GM19193 (cell line): ENCODE data around the gene KCNH8.

Experiments
- POLR2A ChIP-seq: IDR thresholded peaks from 4 replicates; pipeline ENCODE4 v1.6.1; 2011; ENCODE audit not compliant: insufficient read depth, insufficient read length; ENCODE audit errors: extremely low read depth

Gene KCNH8

DNA sequence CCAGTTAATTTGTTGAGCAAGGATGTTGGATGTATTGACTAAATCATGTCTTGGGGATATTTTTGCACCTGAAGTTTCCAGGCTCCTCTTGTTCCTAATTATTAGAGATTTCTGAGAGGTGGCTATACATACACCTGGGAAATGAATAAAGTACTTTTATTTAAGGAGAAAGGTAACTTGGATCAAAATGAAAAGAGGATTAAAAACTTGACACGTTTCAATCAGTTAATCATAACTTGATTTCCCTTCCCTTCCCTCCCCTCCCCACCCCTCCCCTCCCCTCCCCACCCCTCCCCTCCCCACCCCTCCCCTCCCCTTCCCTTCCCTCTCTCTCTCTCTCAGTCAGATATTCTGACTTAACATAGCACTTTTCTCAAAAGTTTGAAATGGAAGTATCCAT is 126.3 kb downstream of the KCNH8 start:
- no peak for TF ChIP-seq POLR2A

DNA sequence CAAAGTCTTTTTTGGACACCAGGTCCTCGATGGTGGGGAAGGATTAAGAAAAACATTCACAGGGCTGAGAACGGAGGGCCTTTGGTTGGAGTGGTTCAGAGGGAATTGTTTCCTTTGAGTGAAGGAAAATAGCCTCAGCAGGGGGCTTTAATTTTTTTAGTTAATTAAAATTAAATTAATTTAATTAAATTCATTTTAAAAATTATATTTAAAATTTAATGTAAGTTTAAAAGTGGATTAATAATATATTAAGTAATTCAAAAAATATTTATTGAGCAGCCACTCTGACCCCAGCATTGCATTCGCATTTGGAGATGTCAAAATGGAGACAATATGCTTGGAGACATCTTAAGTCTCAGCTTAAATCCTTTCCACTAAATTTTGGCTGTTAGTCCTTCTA is 136.7 kb downstream of the KCNH8 start:
- no peak for TF ChIP-seq POLR2A

DNA sequence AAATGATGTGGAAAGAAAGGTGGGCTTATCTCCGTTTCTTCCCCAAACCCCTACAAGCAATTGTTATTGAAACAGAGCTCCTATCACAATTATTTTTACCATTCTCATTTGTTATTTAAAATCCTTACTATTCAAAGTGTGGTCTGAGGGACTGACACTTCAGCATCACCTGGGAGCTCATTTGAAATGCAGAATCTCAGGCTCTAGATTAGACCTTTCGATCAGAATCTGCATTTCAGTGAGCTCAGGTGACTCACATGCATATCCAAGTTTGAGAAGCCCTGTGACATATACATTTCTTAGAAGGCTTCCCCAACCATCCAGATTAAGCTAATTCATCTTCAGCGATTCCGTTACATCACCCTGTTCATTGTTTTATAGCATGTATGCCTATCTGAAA is 145.0 kb downstream of the KCNH8 start:
- no peak for TF ChIP-seq POLR2A

DNA sequence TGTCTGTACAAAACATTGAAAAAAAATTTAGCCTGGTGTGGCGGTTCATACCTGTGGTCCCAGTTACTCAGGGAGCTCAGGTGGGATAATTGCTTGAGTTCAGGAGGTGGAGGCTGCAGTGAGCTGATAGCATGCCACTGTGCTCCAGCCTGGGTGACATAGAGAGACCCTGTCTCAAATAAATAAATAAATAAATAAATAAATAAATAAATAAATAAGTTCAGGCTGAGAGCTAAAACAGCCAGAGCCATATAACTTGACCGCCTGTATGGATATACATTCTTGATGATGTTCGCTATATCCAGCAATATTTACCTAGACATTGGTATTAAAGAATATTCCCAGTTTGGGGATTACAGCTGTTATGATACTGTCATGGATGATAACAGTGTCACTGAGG is 146.9 kb downstream of the KCNH8 start:
- no peak for TF ChIP-seq POLR2A

DNA sequence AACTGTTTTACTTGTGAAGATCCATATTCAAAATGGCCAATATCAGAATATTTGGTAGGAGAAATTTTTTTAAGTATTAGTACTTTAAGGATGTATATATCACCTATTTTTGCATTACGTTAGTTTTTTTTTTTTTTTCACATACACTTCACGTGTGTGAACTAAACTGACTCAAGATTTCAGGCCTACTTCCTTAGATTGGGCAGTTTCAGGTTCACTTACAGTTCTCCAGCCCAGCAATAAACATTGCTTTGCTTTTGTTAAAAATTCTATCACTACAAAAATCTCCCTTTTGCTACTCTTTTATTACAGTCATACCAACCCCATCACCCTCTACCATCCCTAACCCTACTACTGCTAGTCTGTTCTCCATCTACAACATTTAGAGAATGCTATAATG is 183.6 kb downstream of the KCNH8 start:
- TF ChIP-seq POLR2A: no peak

DNA sequence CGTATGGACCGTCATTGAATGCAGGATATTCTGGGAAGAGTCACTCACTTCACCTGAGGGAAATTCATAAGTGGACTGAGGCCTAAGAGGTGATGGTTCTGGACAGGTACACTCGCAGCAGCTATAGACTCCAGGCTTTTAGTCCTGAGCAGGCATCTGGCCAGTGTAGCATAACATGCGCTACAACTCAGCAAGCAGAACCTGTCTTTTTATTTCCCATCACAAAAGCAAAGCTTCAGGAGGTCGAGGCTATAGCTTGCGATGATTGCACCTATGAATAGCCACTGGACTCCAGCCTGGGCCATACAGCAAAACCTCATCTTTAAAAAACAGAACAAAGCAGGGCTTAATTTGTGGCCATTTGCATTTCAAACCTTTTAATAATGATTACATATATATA is 185.8 kb downstream of the KCNH8 start:
- no peak for TF ChIP-seq POLR2A

DNA sequence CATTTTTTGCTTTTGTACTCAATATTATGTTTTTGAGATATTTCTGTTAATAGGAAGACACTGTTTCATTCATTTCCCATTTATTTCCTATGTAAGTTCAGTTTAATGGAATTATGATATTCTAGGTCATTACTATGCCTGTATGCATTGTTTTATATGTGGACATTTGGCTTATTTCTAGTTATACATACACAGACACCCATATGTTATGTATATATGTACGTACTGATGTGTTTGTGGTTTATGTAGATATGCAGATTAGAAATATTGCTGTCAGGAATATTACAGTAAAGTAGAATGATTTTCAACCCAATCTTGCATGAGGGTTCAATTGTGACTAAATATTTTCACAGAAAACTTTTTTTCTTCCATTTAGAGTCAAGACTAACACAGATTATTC is 190.5 kb downstream of the KCNH8 start:
- TF ChIP-seq POLR2A: no peak

DNA sequence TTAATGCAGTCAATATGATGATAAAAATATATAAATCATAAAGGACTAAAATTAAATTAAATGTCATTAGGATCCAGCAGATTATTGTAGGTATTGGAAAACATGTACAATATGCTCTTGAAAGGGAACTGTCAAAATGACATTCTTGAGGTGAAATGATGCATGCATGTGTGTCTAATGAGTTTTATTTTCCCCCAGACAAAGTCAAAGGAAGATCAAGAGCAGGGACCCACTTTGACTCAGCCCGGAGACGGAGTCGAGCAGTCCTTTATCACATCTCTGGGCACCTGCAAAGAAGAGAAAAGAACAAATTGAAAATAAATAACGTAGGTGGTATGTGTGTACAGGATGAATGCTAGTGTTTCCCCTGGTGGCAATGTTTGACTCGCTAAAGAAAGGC is 194.1 kb downstream of the KCNH8 start:
- TF ChIP-seq POLR2A: no peak

DNA sequence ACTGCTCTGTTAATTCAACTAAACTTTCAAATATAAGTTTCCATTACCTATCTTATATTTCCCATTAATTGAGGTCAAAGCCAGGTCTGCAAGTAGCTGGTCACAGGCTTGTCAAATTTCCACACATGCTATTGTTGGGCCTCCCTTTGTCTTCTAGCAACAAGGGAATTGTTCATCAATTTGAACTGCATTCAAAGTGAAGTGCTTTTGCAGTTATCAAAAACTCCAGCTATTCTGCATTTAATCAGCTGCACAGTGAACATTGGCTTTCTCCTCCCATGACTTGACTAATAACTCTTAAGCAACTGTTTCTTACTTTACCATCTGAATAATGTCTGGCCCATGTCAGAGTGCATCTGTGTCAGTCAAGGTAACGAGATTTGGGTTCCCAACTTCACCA is 198.4 kb downstream of the KCNH8 start:
- no peak for TF ChIP-seq POLR2A

DNA sequence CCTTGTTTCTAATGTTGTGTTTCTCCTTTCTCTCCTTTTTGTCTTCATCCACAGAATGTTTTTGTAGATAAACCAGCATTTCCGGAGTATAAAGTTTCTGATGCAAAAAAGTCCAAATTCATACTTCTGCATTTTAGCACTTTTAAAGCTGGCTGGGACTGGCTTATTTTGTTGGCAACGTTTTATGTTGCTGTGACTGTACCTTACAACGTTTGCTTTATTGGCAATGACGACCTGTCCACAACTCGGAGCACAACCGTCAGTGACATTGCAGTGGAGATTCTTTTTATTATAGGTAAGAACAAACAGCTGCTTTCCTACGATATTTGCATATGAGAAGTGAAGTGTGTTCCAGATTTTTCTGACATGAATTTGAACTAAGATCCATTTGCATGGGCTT is 199.4 kb downstream of the KCNH8 start:
- TF ChIP-seq POLR2A: no peak

DNA sequence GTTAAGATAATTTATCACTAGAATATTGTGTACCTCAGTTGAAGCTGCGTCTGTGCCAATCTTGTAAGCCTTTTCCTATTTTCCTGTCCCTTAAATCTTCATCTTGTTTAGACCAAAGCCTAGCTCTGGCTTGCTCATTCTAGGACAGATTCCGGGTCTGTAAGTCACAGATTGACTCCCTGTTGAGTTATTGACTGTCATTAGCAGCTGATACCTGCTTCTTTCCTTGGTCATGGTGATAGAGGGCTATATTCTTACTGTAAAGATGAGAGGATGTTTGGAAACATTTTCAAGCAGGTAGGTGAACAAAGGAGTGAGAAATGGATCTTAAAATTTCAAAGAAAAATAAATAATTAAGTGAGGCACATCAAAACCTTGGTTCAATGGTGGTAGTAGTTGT is 200.2 kb downstream of the KCNH8 start:
- no peak for TF ChIP-seq POLR2A

DNA sequence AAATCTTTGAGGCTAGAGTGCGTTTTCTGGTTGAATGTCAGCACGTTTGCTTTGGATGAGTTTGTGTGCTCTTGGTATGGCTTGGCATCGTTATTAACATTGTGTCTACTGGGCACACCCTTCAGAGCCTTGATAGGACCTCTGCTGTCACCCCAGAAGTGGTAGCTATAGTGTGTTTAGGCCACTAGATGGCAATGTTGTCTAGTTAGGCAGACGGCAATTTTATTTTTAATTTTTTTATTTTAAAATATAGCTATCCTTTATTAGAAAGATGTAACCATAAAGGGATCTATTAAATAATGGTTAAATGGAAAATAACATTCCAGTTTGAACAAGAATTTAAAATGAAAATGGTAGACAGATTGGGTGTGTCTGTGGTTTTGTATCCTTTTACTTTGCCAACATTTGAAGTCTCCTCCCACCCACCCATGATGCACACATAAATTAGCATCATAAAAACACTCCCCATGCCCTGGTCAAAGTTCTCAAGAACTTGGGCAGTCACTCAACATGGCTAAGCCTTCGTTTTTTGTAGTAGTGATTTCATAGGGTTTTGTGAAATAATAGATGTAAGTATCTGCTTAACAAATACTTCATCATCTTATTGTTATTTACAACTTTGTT is 200.7 kb downstream of the KCNH8 start:
- TF ChIP-seq POLR2A: no peak

DNA sequence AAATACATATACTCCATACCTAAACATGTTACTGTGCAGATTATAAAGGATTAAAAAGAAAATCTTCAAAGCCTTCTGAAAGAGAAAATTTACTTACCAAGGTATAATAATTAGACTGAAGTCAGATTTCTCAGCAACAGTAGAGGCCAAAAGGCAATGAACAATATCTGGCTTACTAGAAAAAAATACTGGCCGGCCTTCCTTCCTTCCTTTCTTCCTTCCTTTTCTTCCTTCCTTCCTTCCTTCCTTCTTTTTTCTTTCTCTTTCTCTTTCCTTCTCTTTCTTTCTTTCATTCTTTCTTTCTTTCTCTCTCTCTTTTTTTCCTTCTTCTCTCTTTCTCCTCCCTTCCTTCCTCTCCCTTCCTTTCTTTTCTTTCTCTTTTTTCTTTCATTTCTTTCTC is 209.6 kb downstream of the KCNH8 start:
- TF ChIP-seq POLR2A: no peak

DNA sequence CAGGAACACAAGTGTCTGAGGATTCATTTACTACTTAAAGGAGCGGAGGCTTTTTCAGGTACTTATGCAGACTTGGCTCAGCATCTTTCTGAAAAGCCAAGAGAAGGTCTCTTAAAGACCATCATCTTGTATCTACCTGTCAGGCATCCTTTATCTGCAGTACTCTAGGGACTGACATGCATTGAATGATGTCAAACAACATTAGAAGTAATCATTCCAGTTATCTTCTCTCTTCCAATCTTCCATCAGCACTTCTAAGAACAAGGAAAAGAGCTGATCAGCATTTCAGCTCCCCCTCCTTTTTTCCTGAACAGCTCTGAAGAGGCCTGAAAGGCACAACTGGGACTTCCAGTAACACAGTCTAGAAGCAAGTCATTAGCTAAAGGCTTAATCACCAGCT is 214.8 kb downstream of the KCNH8 start:
- no peak for TF ChIP-seq POLR2A

DNA sequence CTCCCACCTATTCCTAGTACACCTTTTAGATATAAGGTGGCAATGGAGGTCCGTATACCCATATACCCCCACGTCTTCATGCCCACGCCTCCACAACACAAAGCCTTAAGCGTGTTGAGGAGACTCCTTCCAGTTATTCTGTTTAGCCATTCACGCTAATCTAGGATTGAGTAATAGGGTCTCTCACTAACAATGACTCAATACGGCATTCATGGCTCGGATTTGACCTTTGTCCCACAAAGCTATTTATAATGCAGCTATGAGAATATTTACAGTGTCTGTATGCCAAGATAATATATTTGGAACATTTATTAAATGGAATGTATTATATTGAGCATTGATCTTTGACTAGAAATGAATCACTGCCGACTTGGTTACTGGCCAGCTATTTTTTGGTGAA is 215.8 kb downstream of the KCNH8 start:
- TF ChIP-seq POLR2A: no peak

DNA sequence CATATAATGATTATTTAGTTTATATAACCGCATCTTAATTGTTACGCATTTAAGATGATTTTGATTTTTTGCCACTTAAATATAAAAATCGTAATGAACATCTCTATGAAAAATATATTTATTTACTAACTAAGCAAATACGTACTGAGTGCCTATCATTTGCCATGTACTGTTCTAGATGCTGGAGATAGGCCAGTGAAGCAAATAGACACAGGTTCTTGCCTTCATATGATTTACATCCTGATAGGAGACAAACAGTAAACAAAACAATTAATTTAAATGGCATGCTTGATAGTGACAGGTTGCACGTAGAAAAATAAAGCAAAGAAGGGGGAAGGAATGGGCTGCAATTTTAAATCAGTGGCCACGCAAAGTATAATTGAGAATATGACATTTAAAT is 217.2 kb downstream of the KCNH8 start:
- TF ChIP-seq POLR2A: no peak

DNA sequence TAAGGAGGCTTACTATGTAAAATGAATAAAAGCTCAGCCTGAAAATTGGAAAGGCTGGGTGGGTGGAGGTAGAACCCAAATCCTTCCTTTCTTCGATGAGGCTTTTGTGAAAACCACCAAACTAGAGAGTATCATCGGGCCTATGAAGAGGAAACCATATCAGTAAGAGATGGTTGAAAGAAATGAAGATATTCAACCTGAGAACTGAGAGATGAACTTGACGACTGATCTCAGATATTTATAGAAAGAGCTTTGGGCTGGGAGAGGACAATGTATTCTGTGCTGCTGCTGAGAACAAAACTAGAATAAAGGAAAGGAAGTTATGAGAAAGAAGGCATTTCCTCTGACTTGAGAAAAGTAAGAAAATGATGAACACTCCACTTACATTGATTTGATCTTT is 236.6 kb downstream of the KCNH8 start:
- no peak for TF ChIP-seq POLR2A
